GM12872 (cell line): Measurements from ENCODE around the gene DGKD.

ENCODE experiments used
- TF ChIP-seq, protein P1 (sequence below): IDR thresholded peaks from 3 replicates; pipeline ENCODE4 v1.5.1; 2011; ENCODE audit warnings: low read depth, mild to moderate bottlenecking, low read length, moderate library complexity; ENCODE audit not compliant: insufficient read depth

DGKD gene

DNA sequence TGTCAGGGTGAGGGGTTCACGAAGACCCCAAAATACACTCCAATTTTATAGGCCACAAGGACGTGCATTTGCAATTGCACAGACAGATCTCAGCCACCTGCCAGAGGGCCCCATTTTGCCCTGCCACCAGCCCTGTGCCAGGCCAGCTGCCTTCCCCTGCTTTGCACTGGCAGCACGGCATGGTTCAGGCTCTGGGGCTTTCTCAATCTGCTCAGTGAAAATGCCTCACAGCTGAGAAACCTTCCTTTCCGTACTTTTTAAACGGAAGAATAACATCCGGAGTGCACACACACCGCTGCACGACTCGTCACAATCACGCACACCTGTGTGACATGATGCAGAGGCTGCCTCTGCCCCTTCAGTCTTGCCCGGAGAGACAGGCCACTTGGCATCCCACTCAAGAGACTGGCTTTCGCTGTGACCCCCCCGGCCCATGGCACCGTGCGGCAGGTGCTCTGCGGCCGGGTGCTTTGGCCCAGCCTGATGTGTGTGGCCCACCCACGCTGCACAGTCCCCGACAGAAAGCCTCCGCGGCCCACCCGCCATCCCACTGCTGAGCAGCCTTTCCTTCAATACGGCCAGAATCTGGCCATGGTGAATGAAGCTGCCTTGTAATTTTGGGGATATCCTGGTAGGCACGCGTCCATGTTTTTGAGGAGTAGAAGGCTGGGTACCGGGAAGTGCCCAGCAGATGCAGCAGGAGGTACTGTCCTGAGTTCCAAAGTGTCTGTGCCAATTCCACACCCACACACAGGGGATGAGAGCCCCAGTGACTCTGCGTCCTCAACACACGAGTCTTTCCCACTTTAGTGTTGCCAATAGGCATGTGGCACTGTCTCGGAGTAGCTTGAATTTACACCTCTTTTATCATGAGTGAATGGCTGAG, 123.5 kb downstream of the DGKD start:
- TF ChIP-seq, protein P1, sequence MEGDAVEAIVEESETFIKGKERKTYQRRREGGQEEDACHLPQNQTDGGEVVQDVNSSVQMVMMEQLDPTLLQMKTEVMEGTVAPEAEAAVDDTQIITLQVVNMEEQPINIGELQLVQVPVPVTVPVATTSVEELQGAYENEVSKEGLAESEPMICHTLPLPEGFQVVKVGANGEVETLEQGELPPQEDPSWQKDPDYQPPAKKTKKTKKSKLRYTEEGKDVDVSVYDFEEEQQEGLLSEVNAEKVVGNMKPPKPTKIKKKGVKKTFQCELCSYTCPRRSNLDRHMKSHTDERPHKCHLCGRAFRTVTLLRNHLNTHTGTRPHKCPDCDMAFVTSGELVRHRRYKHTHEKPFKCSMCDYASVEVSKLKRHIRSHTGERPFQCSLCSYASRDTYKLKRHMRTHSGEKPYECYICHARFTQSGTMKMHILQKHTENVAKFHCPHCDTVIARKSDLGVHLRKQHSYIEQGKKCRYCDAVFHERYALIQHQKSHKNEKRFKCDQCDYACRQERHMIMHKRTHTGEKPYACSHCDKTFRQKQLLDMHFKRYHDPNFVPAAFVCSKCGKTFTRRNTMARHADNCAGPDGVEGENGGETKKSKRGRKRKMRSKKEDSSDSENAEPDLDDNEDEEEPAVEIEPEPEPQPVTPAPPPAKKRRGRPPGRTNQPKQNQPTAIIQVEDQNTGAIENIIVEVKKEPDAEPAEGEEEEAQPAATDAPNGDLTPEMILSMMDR: no peak

DNA sequence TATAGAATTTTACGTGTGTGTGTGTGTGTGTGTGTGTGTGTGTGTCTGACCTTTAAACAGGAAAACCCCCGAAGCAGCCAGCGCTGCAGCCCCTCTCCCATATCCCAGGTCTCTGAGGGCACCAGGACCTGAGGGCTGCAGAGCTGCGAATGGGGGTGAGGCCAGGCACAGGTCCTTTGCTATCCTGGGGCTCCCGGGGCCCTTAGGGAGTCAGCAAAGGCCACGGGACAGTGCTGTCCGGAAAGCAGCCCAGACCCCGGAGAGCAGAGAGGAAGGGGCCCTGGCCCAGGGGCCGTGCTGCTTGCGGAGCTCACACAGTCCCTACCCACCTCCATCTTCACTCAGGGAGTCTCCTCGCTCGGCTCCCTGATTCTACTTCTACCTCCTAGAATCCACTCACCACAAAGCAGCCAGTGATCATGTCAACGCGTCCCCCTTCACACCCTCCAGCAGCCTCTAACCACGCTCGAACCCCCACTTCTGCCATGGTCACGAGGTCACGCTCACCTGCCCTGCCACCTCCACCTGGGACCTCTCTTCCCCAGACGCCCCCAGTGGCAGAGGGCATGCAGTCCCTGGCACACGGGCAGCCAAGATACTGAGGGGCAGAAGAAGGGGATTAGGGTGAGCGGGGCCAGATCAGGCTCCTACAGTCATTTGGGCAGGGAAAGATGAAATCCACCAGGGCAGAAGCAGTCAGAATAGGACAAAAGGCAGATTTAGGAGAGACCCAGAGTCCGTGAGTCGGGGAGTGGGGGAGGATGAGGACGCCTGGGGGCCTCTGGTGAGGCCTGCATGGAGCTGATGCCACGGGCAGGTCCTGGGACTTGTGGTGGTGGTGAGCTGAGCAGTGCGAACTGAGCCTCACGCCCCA, 125.6 kb downstream of the DGKD start:
- TF ChIP-seq, protein P1: no peak

DNA sequence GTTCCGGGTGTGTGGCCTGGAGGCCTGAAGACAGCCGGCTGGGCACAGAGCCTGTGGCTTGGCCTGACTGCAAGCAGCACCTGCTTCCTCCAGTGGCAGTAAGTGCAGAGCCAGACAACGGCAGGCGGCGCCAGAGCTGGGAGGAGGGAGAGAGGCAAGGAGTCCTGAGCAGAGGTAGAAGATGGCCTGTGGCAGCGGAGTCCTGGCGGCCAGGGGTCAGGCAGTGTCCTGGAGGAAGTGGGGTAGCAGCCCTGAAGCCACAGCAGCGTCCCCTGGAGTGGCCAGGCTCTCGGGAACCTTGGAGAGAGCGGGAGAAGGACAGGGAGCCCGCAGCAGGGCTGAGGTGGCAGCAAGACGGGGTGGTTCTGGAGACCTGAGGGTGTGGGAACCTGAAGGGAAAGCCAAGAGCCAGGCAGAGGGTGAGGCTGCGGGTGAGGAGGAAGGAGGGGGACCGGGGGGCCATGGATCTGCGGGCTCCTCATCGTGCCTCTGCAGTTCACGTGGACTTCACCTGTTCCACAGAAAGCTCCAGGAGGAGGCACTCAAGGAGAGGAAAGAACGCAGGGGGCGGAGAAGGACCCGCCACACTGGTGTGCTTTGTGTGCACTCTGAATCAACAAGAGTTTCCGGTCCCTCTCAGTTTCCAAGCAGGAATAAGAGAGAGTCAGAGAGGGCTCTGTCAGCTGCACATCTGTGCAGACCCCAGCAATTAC, 126.4 kb downstream of the DGKD start:
- TF ChIP-seq, protein P1: no peak

DNA sequence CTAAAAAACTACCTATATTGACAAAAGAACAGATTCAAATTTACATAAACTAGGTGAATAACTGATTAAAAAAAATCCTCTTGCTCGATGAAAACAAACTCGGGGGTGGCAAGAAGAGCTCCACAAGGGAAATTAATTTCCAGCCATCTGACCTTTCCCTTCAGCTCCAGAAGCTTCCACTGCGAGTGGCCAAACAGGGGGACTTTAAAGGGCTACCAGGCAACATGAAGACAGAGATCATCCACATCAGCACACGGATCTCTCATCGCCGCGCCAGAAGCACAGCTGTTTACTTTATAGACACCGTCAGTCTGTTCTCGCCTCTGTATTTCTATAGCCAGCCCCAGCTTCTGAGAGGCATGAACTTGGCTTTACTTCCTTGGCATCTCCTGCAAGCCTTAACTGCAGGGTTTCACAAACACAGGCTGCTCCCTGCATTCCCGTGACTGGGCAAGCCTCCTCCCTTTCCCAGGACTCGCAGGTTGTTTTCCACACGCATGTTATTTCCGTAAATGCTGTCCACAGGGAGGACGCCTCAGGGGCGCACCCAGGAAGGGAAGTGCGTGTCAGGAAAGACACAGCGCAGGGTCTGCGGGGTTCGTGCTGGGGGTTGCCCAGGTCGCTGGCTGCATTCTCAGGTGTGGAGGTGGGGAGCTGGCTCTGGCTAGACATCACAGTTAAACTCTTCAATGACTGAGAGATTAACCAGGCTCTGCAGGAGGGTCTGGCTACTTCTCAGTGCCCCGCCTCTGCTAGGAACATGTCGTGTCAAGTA, 127.3 kb downstream of the DGKD start:
- TF ChIP-seq, protein P1: no peak

DNA sequence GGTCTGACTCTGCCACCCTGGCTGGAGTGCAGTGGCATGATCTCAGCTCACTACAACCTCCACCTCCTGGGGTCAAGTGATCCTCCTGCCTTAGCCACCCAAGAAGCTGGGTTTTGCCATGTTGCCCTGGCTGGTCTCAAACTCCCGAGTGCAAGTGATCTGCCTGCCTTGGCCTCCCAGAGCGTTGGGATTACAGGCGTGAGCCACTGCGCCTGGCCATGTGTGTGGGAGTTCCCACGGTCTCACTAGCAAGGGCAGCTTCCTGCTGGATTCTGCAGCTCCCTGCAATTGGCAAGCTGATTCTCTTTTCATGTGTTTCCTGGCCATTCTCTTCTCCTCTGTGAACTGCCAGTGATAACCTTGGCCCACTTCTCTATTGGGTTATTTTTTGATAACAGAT, 128.3 kb downstream of the DGKD start:
- TF ChIP-seq, protein P1: no peak

DNA sequence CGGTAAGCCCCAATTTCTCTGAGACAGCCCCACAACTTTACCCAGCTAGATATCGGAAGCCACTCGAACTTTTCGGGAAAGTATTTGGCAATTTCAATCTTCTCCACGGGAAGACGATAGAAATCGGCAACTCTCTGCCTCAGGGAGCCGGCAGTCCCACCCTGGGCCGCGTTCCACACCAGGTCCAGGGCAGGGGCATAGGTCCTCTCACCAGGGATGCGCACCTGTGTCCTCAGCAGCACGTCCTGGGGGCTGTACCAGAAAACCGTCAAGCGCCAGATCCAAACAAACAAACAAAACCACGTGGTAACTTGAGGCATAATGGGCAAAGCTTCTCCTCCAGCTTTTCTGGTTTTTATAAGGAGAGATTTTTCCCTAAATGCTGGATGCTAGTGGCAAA, 131.4 kb downstream of the DGKD start:
- TF ChIP-seq, protein P1: no peak

DNA sequence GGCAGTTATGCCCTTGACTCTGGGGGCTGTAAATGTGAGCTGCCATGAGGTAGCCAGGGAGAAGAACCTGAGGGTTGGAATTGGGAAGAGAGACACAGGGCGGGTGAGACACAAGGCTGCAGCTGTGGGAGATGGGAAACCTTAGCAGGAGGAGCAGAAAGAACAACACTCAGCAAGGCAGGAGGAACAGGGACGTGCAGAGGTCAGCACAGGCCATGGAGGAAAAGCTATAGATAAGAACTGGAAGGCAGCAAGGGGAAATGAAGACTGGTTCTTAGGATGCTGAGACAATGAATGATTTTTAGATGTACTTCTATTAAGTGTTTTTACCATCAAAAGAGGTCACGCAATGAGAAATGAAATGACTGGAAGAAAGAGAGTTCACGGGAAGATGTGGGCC, 132.1 kb downstream of the DGKD start:
- TF ChIP-seq, protein P1: no peak
